ENCODE measurements around the gene CCDC63.
"Not testable (repeated sequence)": the region's sequence is repeated elsewhere in the genome, so short reads cannot be mapped to it uniquely, and the experiment has no call there.

The CCDC63 gene

DNA sequence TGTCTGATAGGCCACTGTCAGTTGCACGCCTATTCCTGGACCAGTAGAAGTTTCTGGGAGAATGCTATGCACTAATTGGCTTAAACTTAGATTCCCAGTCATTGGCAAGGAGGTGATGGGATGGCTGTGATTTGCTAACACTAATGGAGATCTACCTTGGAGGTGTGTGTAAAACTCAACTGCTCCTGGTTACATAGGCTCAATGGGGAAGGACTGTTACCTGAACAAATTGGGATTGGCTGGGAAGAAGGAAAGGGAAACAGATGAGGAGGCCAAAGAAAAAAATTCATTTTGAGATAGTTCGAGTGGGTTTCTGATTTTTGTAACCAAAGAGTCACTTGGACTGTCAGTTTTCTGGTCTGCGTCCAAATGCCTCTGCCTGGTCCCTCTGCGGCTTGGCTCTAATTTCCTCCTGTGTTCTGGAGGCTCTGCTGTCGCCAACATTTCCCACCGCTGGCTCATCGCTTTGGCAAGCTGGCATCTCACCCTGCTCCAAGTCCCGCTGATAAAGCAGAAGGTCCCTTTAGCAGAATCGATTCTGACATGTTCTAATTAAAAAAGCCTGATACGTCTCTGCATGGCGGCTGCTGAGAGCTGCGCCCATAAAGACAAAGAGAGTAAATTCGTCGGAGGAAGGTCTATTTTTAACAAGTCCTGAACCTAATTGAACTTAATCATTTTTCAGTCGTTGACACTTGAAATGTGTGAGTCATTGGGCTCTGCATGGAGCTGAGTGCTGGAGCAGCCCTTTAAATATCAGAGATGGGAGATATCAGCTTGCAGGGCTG, 2.0 kb upstream of the CCDC63 start:
- DNase-seq: no peak

DNA sequence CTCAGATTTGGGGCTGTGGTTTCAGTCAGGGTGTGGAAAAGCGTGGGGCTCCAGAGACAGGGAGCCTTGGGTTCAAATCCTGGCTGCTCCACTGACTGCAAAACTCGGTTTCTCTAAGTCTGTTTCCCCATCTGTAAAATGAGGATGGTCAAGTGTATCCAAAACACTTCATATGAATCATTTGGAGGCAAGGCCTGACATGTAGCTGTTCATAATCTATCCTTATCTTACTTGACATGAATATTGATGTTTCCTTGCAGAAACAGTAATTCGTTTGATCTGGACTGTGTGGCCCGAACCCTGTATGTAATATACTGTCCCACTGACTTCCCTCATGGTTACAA, 1.5 kb upstream of the CCDC63 start:
- no peak for DNase-seq

DNA sequence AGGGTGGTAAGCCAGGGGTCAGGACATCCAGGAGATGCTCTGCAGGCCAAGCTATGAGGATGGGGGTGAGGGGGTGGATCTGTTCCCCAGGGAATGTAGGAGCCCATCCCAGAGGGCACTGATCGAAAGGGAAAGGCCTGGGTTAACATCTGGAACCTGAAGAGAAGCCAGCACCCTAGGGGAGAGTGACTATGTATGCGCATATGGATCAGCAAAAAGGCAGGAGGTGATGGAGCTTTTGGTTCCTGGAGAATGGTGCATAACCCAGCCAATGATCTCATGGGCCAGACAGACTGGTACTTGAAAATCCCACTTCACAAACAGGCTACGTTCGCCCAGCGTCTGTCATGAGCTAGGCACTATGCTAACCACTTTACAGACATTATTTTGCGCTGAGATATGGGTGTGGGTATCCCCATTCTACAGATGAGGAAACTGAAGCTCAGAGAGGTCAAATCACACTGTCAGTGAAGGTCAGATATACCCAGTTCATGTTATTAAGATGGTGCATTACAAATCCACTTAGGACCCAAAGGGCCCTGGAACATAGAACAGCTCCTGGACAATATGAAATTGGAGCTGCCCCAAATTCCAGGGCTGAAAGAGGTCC, 1.6 kb downstream of the CCDC63 start:
- DNase-seq: no peak

DNA sequence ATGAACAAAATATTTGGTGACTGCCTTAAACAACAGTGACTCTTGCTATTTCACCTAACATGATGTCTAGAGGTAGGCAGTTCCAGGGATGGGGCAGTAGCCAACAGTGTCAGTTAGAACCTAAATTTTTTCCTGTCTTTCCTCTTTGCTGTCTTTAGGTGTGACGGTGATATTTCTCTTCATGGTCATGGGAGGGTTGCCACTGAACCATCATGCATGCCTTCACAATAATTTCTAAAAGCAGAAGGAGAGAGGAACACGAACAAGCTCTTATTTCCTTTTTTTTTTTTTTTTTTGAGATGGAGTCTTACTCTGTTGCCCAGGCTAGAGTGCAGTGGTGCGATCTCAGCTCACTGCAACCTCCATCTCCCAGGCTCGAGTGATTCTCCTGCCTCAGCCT, 2.4 kb downstream of the CCDC63 start:
- no peak for DNase-seq

DNA sequence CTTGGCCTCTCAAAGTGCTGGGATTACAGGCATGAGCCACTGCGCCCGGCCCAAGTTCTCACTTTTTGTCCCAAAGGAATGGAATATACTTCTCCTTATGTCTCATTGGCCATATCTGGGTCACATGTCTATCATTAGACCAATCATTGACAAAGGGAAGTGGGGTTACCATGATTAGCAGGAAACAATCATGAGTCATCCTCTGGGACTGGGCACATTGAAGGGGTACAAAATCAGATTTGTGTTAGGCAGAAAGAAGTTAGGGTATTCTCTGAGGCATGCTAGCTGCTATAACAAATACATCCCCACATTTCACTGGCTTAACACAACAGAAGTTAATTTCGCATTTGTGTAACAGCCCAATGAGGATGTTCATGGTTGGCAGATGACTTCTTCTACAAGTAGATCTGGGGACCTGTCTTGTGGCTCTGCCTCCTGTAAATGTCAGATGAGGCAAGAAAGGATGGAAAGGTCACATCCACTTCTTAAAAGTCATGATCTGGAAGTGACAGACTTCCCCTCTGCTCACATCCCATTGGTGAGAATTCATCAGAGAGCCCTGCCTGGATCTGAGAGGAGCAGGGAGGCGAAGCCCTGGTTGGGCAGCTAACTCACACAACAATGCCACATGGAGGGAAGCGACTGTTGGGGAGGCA, 3.1 kb downstream of the CCDC63 start:
- DNase-seq: no peak

DNA sequence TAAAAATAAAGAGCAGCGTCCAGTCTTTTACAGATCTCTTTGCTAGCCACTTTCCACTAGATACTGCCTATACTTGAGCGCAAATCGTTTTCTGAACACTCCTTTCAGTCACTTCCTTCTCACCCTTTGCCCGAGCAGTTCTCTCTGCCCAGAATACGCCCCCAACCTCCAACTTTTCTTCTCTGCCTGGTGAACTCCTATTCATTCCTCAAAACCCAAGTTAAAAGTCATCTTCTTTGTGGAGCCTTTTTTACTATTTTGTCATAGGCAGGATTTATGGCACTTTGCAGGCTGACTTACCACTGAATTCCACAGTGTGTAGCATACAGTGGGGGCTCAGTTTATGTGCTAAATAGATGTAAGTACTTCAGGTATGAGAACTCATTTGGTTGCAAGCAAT, 4.0 kb downstream of the CCDC63 start:
- no peak for DNase-seq

DNA sequence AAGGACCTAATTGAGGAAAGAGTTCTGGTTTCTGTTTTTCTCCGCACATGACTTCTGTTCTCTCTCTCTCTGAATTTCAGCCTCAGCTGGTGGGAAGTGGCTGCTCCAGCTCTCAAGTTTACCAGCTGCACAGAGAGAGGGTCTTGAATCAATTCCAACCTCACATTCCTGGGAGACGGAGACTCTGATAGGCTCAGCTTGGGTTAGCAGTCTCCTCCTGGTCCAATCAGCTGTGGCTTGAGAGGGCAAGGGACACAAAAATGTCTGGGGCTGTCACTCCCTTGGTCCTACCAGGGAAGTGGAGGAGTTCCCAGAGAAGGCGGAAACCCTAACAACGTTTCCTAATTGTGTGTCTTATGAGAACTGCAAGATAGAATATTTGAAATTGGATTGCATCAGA, 7.0 kb downstream of the CCDC63 start:
- no peak for DNase-seq

DNA sequence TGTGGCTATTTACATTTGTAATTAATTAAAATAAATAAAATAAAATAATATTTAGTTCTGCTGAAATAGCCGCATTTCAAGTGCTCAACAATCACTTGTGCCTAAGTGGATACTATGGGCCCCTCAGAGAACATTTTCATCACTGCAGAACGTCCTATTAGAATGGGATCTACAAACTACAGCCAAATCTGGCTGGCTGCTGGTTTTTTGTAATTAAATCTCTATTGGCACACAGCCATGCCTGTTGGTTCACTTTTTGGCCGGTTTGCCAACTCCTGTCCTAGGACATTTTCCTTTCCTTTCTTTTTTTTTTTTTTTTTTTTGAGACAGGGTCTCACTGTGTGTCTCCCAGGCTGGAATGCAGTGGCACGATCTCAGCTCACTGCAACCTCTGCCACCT, 9.8 kb downstream of the CCDC63 start:
- no peak for DNase-seq

DNA sequence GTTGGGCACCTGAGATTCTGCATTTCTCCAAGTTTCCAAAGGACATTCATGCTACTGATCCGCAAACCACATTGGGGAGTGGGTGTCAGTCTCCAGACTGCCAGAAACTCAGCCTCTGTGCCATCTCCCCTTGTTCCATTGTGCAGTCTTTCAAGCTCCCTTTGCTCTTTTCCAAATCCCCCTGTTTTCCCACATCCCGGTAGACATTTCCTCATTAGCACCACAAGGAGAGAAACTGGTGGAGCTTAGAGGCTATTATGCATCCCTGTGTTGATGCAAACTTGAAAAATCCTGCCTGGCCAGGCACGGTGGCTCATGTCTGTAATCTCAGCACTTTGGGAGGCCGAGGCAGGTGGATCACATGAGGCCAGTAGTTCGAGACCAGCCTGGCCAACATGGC, 10.7 kb downstream of the CCDC63 start:
- DNase-seq: no peak

DNA sequence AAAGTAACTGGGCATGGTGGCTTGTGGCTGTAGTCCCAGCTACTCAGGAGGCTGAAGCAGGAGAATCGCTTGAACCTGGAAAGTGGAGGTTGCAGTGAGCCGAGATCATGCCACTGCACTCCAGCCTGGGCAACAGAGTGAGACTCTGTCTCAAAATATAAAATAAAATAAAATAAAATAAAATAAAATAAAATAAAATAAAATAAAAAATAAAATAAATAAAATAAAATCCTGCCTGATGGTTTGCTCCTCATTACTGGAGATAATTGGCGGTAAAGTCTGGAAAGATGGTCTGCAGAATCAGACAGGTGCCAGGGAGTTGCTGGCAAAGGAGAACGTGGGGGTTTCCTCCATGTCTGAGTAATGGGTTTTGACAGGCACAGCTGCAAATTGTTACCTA, 11.2 kb downstream of the CCDC63 start:
- DNase-seq: not testable (repeated sequence)

DNA sequence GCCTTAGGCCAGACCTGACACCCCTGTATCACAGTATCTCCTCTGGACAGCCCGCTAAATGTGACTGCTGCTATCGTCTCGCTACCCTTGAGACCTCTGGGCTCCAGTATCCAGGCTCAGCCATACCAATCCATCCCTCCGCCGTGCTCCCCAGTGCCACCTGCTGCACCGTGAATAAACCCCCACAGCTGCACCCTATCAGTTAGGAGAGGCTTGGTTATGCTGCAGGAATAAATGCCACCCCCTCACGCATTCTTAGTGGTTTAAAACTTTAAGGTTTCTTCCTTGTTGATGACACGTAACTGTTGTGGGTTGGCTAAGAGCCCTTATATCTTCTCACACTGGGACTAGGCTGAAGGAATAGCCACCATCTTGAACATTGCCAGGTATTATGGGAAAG, 12.1 kb downstream of the CCDC63 start:
- DNase-seq: no peak

DNA sequence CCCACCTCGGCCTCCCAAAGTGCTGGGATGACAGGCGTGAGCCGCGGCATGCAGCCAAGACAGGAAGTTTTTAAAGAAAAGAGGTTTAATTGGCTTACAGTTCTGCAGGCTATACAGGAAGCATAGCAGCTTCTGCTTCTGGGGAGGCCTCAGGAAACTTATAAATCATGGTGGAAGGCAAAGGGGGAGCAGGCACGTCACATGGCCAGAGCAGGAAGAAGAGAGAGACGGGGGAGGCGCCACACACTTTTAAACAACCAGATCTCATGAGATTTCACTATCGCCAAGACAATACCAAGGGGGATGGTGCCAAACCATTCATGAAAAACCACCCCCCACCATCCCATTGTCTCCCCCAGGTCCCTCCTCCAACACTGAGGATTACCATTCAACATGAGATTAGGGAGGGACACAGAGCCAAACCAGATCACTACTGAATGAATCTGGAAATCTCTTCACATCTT, 14.1 kb downstream of the CCDC63 start:
- DNase-seq: no peak

DNA sequence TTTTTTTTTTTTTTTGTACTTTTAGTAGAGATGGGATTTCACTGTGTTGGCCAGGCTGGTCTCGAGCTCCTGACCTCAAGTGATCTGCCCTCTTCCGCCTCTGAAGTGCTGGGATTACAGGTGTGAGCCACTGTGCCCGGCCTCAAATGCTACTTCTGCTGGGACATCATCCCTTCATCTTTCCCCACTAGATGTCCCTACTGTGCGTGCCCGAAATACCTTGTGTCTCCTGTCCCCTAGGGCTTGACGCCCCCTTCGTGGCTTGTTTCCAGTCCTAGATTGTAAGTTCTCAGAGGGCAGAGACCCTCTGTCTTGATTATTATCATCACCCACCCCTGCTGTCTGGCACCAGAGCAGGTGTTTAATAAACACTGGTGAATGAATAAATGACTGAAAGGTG, 14.9 kb downstream of the CCDC63 start:
- DNase-seq: no peak

DNA sequence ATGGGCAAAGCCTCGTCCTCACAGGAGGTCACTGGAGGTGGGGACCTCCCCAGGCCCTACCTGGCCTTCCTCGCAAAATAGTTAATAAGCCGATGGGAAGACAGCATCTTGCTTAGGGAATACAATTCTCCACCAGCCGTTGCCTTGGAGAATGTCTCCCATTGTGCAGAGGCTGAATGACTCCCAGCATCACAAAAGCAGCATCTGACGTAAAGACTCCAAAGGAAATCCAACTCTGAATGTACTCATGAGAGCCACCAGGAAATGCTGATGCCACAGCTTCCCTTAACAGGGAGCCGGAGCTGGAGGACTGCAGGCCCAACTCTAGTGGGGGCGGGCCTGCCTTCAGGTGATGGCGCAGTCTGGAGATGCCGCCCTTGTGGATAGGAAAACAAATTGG, 15.5 kb downstream of the CCDC63 start:
- DNase-seq: no peak

DNA sequence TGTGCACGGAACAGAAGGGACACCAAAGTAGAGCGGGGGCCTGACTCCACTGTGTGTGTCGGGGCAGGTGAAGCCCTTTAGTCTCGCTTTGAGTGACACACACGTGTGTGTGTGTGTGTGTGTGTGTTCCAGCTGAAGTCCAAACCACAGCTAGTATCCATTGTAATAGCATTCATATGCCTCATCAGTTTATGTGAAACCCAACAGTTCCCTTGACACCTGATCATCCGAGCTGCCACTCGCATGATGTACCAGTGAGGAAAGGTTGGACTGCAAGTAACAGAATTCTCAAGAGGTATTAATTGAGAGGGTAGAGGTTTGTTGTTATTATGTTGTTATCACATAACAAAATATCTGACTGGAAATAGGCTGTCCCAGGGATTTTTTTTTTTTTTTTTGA, 16.4 kb downstream of the CCDC63 start:
- no peak for DNase-seq

DNA sequence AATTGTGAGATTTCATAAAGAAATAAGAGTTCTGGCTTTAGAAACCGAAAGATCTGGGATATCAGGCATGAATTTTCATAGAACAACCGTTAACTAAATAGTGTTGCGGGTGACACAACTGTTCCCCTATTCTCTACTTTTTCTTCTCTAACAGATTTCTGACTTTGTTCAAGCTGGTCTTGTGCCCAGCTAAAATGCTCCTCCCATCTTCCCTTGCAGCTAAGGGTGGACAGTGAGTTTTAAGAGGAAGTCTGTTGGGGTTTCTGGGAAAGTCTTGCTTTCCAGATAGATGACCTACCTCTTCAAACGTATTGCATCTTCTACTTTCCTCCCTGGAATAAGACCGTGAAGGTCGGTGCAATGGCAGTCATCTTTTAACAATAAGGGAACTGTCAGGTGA, 18.7 kb downstream of the CCDC63 start:
- no peak for DNase-seq

DNA sequence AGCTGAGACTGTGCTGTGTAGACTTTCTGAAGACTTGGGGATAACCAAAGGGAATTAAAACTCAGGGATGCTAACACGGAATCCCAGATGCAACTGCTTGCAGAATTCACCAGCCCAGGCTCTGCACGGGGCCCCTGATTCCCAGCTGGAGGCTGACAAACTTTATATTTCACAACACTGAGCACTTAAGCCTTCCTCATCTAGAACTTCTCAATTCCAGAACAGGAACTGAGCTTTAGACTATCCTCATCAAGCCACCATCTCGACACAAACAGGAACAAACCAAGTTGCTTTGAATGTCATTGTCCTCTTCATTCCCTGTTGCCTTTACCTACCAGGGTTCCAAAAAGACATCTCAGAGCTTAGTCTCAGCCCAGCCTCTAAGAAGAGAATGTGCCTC, 22.2 kb downstream of the CCDC63 start:
- DNase-seq: no peak

DNA sequence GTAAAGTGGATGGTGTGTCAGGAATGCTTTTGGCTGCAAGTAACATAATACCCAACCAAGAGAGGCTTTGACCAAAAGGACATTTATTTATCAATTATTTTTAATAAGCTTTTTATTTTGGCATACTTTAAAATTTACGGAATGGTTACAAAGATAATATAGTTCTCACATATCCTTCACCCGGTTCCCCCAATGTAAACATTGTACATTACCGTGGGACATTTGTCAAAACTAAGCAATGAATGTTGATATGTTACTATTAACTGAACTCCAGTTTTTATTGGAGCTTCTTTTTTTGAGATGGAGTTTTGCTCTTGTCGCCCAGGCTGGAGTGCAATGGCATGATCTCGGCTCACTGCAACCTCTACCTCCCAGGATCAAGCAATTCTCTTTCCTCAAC, 23.0 kb downstream of the CCDC63 start:
- DNase-seq: no peak

DNA sequence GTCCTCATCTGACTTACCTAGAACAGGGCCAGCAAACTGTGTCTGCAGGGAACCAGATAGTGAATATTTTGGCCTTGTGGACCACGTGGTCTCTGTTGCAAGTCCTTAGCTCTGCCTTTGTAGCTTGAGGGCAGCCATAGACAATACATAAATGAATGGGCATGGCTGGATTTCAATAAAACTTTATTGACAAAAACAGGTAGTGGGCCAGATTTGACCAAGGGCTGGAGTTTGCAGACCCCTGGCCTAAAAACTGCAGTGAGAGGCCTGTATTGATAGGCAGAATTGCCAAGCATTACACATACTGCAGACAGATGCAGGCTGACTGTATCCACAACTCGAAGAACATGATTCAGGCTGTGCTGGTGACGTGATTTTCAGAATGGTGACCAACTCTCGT, 25.3 kb downstream of the CCDC63 start:
- DNase-seq: no peak

DNA sequence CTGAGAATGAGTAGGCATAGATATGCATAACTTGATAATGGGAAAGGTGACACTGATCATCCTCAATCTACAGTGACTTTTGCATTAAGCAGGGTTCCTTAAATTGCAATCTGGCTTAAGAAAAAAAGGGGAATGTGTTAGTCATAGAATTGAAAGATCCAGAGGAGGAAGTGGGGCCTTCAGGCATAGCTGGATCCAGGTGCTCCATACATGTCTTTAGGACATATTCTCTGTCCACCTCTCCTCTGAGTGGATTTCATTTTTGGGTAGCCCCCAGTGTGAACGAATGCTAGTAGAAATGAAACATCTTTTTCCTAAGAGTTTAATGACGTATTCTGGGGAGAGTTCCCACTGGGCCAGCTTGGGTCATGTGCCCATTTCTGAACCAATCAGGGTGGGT, 27.6 kb downstream of the CCDC63 start:
- DNase-seq: no peak

DNA sequence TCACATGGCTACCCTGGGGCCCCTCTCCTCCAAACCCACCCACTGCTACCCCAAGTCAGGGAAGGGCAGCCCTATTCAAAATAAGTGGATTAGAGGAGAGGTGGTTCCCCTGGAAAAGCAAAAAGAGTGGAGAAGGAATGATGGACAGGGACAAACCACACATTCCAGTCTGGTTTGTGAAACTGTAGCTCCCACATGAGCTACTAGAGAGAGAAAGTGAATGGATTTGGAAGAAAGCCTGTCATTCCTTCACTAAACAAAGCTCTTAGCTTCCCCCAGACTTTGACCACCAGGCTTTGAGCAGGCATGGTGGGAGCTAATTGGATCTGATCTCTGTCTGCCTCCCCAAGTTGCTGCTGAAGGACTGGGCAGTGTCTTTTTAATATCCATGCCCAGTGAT, 28.0 kb downstream of the CCDC63 start:
- DNase-seq: no peak

DNA sequence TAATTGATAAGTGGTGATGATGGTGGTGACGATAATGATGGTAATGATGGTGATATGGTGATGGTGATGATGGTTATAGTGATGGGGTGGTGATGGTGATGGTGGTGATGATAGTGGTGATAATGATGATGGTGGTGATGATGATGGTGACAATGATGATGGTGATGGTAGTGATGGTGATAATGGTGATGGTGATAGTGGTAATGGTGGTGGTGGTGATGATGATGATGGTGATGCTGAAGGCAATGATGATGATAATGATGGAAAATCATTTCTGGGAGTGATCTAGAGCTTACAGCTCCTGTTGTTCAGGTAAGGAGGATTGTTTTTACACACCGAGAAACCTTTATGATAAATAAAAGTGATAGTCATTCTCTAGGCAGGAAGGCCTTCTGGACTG, 33.9 kb downstream of the CCDC63 start:
- DNase-seq: no peak

DNA sequence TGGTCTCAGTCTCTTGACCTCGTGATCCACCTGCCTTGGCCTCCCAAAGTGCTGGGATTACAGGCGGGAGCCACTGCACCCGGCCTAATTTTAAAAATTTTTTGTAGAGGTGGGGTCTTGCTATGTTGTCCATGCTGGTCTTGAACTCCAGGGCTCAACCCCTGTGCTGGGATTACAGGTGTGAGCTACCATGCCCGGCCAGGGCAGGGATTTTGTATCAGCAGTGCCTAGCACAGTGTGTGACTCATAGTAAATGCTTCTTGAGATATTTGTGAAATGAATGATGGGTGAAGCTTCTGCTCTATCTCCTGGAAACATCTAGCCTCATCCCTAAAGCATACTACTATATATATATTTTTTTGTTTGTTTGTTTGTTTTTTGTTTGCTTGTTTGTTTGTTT, 36.5 kb downstream of the CCDC63 start:
- DNase-seq: no peak

DNA sequence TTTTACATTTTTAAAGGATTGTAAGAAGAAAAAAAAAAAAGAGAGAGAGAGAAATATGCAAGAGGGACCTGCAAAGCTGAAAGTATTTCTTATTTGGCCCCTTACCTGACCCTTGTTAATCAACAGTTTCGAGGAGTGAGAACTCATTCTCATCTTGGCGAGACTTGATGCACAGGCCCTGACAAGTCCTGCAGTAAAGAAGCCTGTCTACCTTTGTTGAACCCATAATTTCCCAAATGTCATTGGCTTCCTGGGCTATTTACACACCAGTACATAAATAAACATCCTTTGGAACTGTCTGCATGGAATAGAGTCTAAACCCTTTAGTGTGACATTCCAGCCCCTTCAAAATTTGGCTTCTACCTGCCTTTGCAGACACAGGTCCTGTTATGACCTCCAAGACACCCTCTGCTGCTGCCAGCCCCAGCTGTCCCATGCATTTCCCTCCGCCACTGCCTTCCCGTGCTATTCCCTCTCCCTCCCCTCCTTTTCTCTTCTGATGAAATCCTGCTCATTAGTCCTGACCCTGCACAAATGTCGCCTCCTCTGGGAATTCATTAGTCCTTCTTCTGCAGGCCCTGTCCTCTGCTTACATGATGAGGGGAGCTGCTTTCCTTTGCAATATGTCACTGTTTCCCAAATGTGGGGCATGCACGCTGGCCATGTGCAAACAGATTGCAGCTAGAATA, 38.5 kb downstream of the CCDC63 start:
- DNase-seq: no peak
